Mammary epithelial cell (primary cell): ENCODE data around the gene HTATSF1.

Experiments
- CTCF ChIP-seq, 2 donors: IDR thresholded peaks in 1 of 2; conservative IDR thresholded peaks in 1 of 2; 2 replicates each; pipeline ENCODE4 v1.5.1; 2011 to 2012; ENCODE audit warnings: inconsistent platforms in 2 of 2, low read length in 2 of 2, mild to moderate bottlenecking in 2 of 2, control low read depth in 1 of 2, low read depth in 1 of 2; ENCODE audit not compliant: insufficient read depth in 1 of 2; ENCODE audit errors: extremely low read depth in 1 of 2
- EZH2 ChIP-seq: IDR thresholded peaks from 2 replicates; pipeline ENCODE4 v1.6.1; 2012; ENCODE audit warnings: low read length, inconsistent platforms, borderline replicate concordance

- peak in 1 of 2 donors; percentile 19 for TF ChIP-seq CTCF (conservative IDR thresholded peaks at IDR 0.05 in 1 of 2, IDR thresholded peaks at IDR 0.05 in 1 of 2; ENCODE audit: extremely low read depth in 1 of 2, insufficient read depth in 1 of 2, low read depth in 1 of 2, low read length in 2 of 2)
- no peak for TF ChIP-seq EZH2
Observed at GRCh38 chrX:136491832-136492231, 5.6 kb upstream of the HTATSF1 start.
